ENCODE results near the gene RRAS2. TPM values are rescaled to one million over a fixed set of nuclear protein-coding genes. Genes with fewer than 3 reads are reported as not detected.

RRAS2 gene
- total RNA-seq, 2 experiments from 2014 or later: 87.9 to 92.0 TPM

DNA sequence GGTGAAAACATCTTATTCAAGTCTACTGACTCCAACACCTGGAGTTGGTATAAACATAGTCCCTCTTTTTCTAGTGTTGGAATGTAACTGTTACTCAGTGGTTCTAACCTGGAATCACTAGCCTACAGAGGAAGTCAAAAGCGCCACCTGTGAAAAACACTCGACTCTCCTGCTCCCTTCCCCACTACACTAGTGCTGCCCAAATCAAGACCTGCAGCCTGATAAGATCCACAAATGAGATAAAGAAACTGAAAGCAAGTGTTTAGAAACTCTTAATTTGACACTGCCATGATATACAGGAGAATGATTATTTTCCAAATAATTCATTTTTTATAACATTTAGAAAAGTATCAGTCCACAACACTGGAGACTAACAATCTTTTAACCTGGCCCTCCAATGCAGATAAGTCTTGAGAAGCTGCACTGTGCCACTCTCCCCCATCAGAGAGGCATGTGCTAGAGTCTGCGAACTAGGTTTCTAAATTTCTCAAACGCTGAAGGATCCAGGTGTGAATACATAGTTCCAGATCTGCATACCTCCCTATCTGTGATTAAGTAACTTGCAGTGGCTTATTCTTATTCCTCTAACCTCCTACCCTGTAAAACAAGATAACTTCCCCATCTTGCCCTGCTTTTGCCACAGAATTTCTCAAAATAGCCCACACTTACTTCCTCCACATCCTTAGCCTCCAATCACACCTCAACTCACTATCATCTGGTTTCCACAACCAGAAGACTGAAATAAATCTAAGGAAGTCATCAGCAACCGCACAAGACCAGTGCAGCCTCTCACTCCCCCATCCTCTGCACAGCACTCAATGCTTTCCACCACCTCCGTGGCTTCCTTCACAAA, 88.1 kb downstream of the RRAS2 start:
- H3K36me3 Mint-ChIP-seq (ENCODE audit: low read depth): peaks cover 33% of the 10 kb centered on the region
- DNase-seq (peak; percentile 54), ATAC-seq (peak; percentile 85)
- intact Hi-C loops (cut with micrococcal nuclease): no loop called here
- H3K27ac Mint-ChIP-seq: peak overlapping the region; percentile 53
- POLR2A ChIA-PET: no interaction called here
- peaks cover 27% of the 10 kb centered on the region for H3K4me1 Mint-ChIP-seq (ENCODE audit: low read depth)
- TF ChIP-seq, protein P1, sequence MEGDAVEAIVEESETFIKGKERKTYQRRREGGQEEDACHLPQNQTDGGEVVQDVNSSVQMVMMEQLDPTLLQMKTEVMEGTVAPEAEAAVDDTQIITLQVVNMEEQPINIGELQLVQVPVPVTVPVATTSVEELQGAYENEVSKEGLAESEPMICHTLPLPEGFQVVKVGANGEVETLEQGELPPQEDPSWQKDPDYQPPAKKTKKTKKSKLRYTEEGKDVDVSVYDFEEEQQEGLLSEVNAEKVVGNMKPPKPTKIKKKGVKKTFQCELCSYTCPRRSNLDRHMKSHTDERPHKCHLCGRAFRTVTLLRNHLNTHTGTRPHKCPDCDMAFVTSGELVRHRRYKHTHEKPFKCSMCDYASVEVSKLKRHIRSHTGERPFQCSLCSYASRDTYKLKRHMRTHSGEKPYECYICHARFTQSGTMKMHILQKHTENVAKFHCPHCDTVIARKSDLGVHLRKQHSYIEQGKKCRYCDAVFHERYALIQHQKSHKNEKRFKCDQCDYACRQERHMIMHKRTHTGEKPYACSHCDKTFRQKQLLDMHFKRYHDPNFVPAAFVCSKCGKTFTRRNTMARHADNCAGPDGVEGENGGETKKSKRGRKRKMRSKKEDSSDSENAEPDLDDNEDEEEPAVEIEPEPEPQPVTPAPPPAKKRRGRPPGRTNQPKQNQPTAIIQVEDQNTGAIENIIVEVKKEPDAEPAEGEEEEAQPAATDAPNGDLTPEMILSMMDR (IDR thresholded peaks at IDR 0.05): no peak
- CTCF ChIA-PET: interaction anchor here (1.1 to 1.2 kb wide), 2 partner anchors 9 to 184 kb away, joined by 3 to 4 read pairs; no protein-coding TSS in a partner anchor
- no peaks in the 10 kb centered on the region for H3K27me3 Mint-ChIP-seq
- peak overlapping the region; percentile 3 for H3K4me3 Mint-ChIP-seq
- H3K9me3 Mint-ChIP-seq: no peaks in the 10 kb centered on the region

DNA sequence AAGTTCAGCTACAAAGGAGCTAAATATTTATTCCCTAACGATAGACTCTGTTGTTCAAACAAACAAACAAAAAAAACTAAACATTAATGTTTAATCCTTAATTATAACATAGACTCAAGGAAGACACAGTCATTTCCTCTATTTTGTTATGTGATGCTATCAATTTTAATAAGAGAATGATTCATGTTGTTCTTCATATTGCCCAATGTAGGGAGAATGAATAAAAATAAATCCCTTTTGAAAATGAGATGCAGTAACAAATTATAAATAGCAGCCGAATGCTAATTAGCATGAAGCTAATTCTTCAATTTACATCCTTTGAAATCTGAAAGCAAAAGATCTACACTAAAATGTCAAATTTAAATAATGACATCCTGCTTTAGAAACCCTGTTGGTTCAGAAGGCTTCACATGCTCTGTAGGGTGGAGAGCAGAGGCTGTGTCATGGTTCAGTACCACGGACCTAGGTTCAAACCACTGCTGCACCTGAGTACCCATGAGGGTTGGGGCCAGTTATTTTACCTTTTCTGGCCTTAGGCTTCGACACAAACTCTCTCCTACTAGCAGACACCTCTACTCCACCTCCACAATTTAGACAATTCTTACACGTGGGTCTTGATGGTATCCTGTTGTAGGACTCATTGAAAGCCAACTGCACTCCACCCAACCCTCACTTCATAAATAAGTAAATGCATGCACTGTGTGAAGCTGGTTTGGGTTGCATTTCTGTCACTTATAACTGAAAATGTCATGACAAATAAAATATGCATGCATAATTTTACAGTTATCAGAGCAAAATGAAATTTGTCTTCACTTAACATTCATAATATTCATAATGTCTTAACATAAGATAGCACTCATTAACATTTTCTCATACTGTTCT, 89.0 kb downstream of the RRAS2 start:
- H3K36me3 Mint-ChIP-seq (ENCODE audit: low read depth): peaks cover 40% of the 10 kb centered on the region
- H3K9me3 Mint-ChIP-seq: peaks cover 1% of the 10 kb centered on the region
- intact Hi-C loops (cut with micrococcal nuclease): no loop called here
- ATAC-seq: no peak
- H3K27me3 Mint-ChIP-seq: no peaks in the 10 kb centered on the region
- H3K27ac Mint-ChIP-seq: no peak overlapping the region
- DNase-seq: no peak
- TF ChIP-seq, protein P1 (IDR thresholded peaks at IDR 0.05): no peak
- peaks cover 23% of the 10 kb centered on the region for H3K4me1 Mint-ChIP-seq (ENCODE audit: low read depth)
- POLR2A ChIA-PET: no interaction called here
- no peak overlapping the region for H3K4me3 Mint-ChIP-seq
- CTCF ChIA-PET: interaction anchor here (1.1 kb wide), 2 partner anchors 30 to 295 kb away, joined by 3 to 5 read pairs; no protein-coding TSS in a partner anchor

DNA sequence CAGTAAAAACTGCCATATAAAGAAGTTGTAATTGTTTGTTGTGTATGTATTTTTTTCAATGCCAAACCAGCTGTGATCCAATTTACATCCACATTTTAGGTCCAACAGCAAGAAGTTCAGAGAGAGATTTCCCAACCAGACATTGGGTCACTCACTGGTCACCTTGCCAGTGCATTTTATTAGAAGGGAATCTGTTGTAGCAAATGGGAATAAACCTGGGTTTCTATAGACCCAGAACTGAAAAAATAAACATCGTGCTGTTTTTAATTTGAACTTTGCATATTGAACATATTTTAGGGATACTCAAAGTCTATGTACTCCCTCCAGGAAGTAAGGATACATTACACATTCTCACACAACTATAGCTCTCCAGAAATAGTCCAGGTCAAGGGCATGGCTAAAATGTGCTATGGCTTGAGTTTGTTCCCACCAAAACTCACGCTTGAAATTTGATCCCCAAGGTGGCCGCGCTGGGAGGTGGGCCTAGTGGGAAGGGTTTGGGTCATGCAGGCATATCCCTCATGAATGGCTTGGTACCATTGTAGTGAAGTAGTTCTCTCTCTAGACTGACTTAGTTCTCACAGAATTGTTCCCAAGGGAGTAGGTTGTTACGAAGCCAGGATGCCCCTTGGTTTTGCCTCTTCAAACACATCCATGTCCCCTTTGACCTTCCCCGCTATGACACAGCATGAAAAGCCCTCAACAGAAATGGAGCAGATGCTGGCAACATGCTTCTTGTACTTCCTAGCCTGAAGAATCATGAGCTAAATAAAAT, 90.9 kb downstream of the RRAS2 start:
- peaks cover 1% of the 10 kb centered on the region for H3K9me3 Mint-ChIP-seq
- no peak overlapping the region for H3K27ac Mint-ChIP-seq
- peaks cover 23% of the 10 kb centered on the region for H3K4me1 Mint-ChIP-seq (ENCODE audit: low read depth)
- TF ChIP-seq, protein P1 (IDR thresholded peaks at IDR 0.05): no peak
- POLR2A ChIA-PET: no interaction called here
- H3K4me3 Mint-ChIP-seq: no peak overlapping the region
- CTCF ChIA-PET: interaction anchor here (1.6 kb wide), 1 partner anchor 15 kb away, joined by 7 read pairs; no protein-coding TSS in a partner anchor
- no peak for DNase-seq
- peaks cover 38% of the 10 kb centered on the region for H3K36me3 Mint-ChIP-seq (ENCODE audit: low read depth)
- no peak for ATAC-seq
- H3K27me3 Mint-ChIP-seq: no peaks in the 10 kb centered on the region
- intact Hi-C loops (cut with micrococcal nuclease): no loop called here

DNA sequence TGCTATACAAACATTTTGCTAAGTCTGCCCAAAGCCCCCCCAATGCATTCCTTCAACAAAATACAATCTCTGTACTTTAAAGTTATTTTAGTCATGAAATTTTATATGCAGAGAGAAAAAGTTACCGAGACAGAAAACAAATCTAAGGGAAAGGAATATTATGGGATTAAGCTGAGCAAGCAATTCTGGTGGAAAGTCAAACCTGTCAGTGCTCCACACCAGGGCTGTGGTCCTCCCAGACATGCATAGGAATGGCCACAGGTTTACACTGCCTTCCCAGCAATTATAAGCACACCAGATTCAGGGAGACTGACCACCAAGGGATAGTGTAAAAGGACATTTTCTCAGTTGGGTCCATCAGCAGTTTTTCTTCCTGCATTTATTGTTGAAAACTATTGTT, 92.4 kb downstream of the RRAS2 start:
- Mint-ChIP-seq H3K27me3 (no peaks in the 10 kb centered on the region), H3K4me3 (no peak overlapping the region), H3K9me3 (peaks cover 1% of the 10 kb centered on the region), H3K27ac (no peak overlapping the region), H3K4me1 (ENCODE audit: low read depth) (peaks cover 15% of the 10 kb centered on the region), H3K36me3 (ENCODE audit: low read depth) (peaks cover 30% of the 10 kb centered on the region)
- intact Hi-C loops (cut with micrococcal nuclease): no loop called here
- ATAC-seq (no peak), DNase-seq (no peak)
- TF ChIP-seq, protein P1 (IDR thresholded peaks at IDR 0.05): no peak
- ChIA-PET CTCF (interaction anchor here (1.6 kb wide), 1 partner anchor 13 kb away, joined by 7 read pairs; no protein-coding TSS in a partner anchor), POLR2A (no interaction called here)
